Stimulated activated CD8-positive, alpha-beta memory T cell treated with anti-CD3 and anti-CD28 coated beads, Interleukin-7, amount 100 ng/mL, for 24 hours (primary cell): Measurements from ENCODE around the gene KCNF1.

Experiments used
- DNase-seq: peaks from one replicate; pipeline ENCODE4 v3.0.0-alpha.2; 2020; ENCODE audit warnings: low read depth

KCNF1 gene

DNA sequence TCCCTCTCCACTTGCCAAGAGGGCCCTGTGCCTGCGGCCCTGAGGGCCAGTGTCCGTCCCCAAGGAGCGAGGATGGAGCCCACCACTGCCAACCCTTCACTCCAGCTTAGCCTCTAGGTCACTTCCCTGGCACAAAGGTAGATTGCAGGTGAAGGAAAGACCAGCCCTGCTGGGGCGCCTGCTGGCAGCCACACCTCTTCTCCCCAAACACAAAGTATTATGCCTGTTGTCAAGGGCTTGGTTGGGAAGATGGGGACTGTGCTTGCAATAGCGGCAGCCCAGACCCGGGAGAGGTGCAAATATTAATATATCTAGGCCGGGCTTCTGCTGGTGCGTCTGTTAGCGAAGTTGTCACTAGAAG is 7.7 kb downstream of the KCNF1 start:
- DNase-seq, result no peak

DNA sequence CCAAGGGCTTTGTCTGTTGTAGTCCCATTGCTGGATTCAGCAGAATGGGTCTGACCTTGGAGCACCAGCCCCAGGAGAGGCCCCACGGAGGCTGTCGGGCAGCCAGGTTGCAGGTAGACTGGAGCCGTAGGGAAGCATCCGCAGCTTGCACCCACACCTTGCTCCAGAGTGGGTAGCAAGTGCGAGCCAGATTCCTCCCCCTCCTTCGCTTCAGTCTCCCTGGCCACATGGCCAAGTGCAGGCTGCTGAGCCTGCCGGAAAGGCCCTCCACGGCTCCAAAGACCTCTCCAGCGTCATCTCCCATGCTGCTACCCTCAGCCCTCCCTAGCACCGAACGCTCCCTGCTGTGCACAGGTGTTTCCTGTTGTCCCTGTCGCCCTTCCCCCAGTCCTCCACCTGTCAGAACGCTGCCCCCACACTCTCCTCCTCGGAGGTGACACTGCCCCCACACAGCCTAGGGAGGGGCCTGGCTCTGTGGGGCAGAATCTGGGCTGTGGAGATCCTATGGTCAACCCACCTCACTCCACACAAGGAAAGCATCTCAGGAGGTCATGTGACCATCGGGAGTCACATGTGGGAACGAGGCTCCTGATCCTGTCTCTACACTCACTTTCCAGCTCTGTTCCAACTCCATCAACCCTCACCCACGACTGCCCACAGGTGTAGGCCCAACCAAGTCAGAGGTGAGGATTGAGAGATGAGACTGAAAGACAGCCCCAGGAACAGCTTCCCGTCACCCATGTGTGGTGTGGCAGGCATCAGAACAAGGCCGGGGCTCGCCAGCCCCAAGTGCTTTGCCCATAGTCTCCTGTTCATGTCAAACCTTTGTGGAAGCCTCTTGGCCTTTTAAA is 8.3 kb downstream of the KCNF1 start:
- DNase-seq, result no peak

DNA sequence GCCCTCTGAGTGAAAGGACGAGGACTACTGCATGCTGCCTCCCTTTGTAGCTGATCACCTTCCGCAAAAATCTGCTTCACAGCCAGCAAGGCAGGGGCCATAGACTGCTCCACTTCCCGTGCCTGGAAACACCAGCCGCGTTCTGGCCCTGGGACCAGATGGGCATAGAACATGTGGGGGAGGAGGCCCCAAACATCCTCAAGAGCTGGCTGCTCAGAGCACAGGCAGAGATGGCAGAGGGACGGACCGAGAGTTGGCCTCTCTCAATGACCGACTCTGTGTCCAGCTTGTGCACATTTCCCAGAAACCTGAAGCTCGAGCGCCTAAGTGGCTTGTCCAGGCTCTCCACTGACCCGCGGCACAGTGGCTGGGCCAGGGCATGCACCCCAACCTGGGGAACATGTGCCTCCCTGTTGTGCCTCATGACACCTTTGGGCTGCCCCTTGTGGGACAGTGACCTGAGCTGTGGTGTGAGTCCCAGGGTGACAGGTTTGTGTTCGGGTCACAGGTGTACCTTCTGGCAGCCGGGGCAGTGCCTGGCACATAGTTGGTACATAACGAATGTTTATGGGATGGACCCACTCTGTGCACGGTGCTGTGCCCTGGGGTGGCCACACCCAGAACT is 9.1 kb downstream of the KCNF1 start:
- DNase-seq, result no peak

DNA sequence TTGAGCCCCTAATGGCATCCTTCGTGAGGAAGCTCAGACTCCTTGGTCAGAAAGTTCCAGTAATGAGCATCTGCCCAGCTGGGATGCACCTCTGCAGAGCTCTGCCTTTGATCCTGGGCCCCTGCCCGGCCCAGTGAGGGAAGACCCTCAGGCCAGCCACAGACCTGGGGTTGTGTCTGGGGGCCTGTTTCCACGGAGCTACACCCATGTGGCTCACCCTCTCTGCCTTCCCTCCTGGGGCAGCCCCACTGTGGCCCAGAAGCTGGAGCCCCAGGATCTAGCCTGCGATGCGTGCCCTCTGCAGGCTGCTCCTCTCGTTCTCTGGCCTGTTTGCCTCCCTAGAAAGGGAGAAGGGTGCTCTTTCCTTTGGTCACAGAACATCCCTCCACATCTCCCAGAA is 9.8 kb downstream of the KCNF1 start:
- no peak for DNase-seq

DNA sequence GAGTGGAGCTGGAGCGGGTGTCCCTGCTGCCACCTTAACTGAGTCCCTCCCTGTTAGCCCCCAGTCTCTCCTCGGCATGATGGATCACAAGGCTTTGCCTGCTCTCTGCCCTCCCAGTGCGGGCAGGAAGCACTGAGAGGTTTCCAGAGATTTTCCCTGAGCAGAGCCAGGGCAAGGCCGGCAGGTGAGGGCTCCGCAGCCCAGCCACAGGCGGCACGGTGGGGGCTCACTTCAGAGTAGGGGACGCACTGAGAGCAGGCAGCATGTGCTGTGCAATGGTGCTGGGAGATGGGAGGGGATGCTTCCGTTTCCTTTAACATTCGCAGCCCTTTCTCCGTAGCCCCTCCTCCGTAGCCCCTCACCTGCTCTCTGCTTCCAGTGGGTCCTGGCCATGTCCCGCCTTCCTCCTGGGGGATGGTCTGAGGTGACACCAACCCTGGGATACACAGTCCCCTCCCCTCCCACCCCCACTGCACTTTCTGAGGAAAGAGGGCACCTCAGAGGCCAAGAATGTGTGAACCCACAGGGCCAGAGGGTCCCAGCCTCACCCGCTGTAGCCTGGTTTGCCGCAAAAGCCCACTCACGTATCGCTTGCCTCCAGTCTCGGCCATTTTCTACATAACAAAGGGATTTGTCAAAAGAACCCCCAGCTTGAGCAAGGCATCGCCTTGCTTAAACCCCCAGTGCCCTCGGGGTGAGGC is 10.7 kb downstream of the KCNF1 start:
- no peak for DNase-seq

DNA sequence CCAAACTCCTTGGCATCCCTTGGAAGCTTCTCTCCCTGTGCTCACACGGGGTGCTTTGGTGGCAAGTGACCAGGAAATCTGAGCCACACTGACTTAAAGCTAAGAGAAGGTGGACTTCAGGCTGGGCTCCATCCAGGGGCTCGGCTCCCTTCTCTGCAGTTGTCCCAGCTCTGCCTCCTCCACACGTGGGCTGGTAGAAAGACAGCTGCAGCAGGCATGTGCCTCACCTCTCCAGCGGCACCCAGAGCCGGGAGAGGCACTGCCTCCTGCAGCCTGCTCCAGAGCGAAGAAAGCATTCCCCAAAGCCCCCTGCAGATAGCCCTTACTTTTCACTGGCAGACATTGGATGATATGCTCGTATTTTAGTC is 11.3 kb downstream of the KCNF1 start:
- no peak for DNase-seq

DNA sequence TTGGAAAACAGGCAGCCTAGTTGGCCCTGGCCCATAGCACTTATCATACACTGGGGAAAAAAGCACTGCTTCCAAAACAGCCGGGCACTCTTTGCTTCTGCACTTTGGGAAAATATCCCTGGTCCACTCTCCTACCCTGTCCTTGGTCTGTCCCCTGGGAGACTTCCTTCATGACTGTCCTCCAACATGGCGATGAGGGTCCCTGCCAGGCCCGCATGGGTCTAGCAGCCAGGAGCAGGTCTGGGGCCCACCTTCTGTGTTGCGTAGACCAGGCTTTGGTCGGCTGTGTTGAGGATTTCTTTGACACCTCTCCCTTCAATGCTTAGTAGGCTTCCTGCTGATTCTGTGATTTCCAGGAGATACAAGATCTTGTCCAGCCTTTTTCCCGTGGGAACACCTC is 12.2 kb downstream of the KCNF1 start:
- DNase-seq, result no peak

DNA sequence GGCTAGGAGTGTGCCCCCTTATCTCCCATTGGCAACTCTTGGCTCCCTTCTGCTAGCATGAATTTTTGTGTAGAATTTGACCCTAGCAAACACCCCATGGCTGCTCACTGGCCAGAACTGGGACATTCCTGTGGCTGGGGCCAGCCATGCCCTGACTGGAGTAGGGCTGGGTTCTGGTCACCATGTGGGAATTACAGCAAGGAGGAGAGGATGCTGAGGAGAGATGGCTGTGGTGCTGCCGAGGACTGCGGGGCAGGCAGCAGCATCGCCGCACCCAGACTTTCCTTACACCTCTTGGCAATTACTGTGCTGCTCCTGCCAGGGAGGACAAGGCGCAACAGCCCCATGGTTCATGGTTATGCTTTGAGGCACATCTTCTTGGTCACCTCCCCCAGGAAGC is 12.7 kb downstream of the KCNF1 start:
- no peak for DNase-seq

DNA sequence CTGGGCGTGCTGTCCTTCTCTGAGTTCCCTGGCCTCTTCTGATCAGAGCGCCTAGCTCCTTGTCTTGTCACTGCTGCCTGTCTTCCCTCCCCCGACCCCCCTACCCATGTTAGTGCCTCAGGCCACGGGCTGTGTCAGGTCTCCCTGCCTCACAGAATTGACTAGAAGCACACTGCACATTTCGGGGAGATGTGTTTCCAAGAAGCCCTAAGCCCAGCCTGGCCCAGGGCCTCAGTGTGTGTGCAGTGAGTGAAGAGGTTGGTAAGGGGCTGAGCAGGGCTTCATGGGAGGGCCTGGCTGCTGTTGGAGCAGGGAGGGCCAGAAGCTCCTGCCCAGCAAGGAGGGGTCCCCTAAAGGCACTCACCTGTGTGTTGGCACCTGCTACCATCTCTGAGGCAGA is 13.1 kb downstream of the KCNF1 start:
- DNase-seq, result no peak

DNA sequence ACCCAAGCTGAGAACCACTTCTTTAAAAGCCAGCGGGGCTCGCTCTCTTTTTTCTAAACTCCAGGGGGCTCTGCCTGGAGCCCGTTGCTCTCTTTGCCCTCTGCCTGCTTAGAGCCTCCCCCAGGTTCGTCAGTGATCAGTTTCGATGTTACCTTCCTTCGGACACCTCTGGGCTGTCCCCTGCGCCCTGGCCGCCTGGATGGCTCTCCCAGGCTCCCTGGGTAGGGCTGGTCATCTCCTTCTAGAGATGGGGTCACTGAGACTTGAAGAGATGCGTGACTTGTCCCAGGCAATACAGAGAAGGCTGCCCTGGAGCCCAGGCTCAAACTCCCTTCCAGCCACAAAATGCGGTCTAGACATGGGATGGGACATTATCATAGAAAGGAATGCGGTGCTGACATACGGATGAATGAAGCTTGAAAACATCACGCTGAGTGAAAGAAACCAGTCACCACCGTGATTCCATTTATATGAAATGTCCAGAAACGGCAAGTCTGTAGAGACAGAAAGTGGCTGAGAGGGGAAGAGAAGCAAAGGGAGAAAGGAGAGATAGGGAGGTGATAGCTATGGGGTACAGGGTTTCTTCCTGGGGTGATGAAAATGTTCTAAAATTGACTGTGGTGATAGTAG is 14.6 kb downstream of the KCNF1 start:
- no peak for DNase-seq

DNA sequence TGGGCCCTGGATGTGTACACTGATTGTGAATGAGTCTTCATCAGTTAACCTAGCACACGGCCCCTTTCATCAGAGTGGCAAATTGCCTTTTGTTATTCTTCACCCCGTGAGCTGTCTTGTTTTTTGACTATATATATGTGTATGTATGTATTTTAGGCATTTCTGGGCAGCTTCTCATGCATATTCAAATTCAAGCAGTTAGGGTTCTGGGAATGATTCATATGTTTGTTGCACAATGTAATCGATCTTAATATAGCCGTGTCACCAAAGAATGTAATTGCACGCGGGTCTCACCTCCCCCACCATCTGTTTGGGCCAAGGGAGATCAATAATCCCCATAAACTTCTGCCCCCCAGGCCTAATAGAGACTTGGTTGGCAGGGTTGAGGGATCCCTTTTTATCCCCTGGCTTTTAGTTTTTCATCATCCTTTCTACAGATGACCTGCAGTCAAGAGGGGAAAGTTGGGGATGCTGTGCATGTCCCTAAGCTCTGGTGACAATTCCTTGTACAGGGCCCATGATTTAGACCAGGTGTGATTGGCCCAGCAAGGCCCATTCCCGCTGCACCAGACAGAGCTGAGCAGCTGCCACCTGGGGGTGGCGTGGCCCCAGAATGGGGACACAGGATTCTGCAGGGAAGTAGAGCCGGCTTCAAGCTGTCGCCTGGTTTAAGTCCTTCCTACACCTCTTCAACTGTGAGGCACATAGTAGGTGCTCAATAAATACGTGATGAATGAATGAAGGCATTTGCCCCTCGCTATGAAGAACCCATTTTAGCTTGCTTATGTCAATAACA is 19.2 kb downstream of the KCNF1 start:
- no peak for DNase-seq

DNA sequence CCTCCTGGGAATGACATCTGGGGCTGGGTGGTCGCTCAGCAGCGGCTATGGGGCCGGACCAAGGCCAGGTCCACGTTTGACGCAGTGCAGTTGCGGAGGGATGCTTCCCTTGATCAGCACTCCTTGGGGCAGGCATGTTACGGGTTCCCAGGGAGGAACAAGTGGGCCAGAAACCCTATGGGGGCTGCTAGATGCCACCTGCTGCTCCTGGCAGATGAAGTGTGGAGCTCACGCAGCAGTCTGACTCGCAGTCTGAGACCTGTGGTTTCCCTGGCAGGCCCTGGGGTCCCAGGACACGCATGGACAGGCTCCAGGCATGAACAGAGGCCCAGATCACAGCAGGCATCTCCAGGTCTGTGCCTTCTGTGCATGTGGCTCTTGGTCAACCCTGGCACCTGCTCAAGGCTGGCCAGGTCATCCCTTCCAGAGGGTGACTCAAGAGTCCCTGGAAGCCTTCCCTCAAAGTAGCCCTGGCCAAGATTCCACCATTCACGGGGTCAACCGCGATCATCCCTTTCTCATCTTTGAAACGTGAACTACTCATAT is 20.0 kb downstream of the KCNF1 start:
- DNase-seq, result no peak

DNA sequence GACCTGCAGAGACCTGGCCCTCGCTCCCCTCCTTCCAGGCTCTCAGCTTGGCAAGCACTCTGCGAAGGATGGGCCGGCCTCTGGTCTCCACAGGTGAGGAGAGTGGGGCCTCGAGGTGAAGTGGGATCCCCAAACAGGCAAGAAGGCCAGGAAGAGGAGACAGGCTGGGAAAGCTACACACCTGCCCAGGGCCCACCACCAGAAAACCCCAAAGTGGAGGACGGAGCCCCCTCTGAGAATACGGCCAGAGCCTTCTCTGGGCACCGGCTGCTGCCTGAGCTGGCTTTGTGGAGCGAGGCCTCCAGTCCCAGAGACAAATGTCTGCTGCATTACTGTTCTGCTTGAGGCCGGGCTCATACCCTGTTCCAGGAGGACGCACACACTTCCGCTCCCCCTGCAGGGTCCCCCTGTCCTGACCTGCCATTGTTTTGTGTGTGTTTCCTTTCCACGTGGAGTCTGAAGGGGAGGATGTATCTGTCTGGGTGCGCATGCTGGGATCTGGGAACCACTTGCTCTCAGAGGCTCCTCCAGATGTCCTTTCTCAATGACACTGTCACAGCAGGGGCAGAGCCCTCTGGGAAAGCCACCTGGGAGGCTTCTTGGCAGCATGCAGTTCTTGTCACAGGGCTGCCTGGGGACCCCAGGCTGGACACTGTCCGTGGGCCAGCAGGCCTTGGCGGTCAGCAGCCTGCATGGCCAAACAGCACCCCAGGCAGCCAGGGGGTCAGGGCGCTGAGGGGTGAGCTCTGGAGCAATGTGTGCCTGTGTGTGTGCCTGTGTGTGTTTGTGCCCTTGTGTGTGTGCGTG is 20.8 kb downstream of the KCNF1 start:
- DNase-seq, result no peak

DNA sequence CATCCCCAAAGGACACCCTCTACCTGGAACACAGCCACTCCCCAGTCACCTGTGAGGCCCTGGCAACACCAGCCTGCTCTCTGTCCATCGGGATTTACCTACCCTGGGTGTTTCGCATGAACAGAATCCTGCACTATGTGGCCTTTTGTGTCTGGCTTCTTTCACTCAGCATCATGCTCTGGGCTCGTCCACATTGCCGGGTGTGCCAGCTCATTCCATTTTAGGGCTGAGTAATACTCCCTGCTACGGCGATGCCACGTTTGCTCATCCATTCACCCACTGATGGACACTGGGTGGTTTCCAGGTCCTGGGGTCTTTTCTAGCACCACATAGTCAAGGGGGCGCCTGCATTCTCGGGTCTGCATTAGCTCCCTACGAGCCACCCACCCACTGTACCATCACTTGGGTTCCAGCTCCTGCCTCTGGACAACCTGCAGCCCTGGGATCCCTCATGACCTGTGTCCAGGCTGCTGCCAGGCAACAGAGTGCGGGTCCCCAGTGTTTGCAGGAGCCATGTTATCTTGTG is 22.0 kb downstream of the KCNF1 start:
- no peak for DNase-seq

DNA sequence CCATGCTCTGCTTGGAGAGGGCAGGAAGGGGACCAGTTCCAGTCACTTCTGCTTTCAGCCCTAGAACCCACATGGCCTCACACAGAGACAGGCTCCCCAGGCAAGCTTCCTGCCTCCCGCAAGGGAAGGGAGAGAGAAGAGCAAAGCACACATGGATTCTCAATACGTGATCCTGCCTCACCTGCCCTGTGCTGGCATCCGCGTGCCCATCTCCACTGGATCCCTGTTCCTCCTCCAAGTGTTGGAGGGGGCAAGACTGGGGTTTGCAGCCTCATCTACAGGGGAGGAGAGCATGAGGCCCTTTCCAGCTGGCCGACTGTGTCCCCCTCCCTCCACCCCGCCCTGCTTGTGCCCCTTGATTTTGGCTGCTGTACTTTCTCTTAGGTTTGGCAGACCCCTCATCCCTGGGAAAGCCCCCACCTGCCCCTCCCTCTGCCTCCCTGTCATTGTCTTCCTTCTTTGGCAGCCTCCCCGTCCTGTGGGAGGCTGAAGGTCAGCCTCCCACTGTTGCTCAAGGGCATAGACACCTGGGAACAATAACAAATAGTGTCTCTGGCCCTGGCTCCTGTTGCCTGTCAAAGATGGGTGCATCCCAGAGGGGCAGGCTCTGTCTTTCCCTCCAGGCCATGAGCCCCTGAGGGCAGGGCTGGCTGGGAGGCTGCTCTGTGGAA is 22.7 kb downstream of the KCNF1 start:
- DNase-seq, result no peak

DNA sequence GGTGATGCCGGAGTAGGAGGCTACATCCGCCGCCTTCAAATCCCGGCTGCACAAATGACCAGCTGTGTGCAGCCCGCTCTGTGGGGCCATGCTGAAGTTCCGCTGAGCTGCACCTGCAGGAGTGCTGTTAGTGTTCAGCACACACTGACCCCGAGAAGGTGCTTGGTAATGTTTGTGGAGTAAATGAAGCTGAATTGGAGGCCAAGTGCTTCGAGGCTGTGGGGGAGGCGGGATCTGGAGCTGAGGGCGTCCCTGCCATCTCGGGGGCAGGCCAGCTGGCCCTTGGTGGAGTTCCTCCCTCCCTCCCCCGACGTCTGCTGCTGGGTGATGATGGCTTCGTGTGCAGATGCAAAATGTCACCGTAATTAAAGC is 23.2 kb downstream of the KCNF1 start:
- DNase-seq, result no peak

DNA sequence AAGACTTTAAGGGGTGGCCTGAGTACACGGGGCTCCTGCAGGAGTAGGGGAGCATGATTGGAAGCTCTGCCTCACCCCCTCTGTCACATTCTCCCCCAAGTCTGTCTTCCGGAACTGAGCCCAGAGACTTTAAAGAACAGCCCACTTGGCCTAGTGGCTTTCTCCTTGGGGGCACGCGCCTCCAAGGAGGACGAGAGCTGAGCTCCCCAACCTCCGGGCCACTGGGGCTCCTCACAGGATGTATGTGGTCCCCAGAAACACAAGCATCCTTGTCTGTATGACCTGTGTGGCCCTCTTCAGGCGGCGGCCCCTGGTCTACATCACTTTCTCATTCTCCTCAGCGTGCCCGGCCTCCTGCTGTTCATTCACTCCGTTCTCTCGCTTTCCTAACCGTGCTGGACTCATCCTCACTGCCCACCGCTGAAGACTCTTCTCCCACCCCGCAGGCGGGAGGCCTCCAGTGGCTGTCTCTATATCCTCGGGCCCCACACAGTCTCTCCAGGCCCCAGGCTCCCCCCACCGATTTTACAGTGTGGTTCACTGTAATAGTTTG is 23.7 kb downstream of the KCNF1 start:
- DNase-seq, result no peak

DNA sequence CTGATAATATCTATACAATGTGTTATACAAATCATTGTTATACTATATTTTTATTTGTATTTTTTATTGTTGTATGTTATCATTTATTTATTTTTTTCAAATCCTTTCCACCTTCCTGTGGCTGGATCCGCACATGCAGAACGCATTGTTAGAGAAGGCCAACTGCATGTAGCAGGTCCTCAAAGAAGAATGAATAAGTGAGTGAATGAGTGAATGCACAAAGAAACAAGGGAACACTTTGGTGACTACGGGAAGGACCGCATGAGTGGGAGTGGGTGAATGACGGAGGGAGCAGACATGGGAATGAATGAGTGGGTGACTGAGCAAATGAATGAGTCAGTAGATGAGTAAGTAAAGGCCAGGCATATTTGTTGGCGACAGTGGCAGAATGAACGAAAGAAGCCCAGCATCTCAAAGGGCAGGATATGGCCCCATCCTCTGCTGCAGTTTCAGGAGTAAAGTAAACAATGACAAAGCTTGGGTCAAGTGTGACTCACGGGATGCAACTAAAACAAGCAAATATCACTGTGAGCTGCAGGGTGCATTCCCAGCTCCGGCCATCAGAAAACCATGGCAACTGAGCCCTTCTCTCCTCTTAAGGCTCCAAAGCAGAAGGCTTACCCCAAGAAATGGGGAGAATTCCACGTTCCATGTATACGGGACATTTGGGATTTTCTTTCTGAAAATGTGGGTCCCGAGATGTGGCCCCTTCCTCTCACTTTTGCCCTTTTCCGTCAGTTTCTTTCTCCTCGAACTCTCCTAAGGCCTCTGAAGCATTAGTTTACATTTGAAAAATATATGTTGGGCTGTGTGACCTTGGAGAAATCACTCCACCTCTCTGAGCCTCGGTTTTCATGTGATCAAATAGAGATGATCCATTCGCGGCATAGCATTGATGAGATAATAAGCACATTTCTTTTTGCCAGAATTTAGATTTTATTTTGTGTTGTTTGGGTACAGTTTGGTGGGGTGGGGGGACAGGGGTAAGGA is 24.5 kb downstream of the KCNF1 start:
- DNase-seq, result no peak

DNA sequence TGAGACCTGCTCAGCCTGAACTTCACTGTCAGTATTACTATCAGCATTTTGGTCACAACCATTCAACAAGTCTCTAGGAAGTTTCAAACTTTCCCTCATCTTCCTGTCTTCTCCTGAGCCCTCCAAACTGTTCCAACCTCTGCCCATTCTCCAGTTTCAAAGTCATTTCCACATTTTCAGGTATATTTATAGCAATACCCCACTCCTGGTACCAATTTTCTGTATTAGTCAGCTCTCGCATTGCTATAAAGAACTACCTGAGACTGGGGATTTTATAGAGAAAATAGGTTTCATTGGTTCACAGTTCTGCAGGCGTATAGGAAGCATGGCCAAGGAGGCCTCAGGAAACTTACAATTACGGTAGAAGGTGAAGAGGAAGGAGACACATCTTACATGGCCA is 27.3 kb downstream of the KCNF1 start:
- DNase-seq, result no peak
